Breast epithelium (tissue), 3 donors: ENCODE results near the gene GPC5.

ENCODE experiments used
- POLR2A ChIP-seq: fragments of 450-650 bp; IDR thresholded peaks from one replicate; pipeline ENCODE4 v1.6.1; 2016; ENCODE audit warnings: antibody characterized with exemption, mild to moderate bottlenecking, moderate library complexity
- POLR2AphosphoS5 ChIP-seq, 3 donors: sonication (generic); formaldehyde crosslinking; IDR thresholded peaks; one replicate each; pipeline ENCODE4 v1.6.1; 2017; ENCODE audit warnings: antibody characterized with exemption in 3 of 3
- TF ChIP-seq, protein P1 (sequence below), 3 donors: fragments of 450-650 bp; IDR thresholded peaks; one replicate each; pipeline ENCODE4 v1.5.1; 2016 to 2017; ENCODE audit warnings: antibody characterized with exemption in 3 of 3, mild to moderate bottlenecking in 3 of 3, moderate library complexity in 3 of 3

DNA sequence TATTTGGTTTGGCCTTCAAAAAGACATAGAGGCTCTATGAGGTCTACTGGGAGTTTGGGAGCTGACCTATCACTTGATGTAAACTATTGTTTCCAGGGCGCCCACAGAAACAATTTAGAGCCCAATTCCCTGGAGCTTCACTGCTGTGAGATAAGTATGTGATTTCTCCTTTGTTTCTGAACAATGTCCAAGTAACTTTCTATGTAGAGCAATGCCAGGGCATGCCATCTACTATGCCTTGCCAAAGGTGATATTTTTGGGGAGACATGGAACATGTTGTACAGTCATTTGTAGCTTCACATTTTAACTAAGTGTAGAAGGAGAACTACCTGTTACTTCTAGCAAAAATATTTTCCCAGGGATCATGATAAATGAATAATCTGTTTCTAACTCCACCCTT lies 872.6 kb downstream of the GPC5 start:
- TF ChIP-seq, protein P1, sequence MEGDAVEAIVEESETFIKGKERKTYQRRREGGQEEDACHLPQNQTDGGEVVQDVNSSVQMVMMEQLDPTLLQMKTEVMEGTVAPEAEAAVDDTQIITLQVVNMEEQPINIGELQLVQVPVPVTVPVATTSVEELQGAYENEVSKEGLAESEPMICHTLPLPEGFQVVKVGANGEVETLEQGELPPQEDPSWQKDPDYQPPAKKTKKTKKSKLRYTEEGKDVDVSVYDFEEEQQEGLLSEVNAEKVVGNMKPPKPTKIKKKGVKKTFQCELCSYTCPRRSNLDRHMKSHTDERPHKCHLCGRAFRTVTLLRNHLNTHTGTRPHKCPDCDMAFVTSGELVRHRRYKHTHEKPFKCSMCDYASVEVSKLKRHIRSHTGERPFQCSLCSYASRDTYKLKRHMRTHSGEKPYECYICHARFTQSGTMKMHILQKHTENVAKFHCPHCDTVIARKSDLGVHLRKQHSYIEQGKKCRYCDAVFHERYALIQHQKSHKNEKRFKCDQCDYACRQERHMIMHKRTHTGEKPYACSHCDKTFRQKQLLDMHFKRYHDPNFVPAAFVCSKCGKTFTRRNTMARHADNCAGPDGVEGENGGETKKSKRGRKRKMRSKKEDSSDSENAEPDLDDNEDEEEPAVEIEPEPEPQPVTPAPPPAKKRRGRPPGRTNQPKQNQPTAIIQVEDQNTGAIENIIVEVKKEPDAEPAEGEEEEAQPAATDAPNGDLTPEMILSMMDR (IDR thresholded peaks at IDR 0.05): no peak
- TF ChIP-seq POLR2A (no peak), POLR2AphosphoS5 (IDR thresholded peaks at IDR 0.05) (no peak)
